HuH-7 (cell line): ENCODE data around the gene DUXA.
"Not testable (repeated sequence)": the region's sequence is repeated elsewhere in the genome, so short reads cannot be mapped to it uniquely, and the experiment has no call there.

Experiments
- DNase-seq: peaks from one replicate; pipeline ENCODE4 v3.0.0; 2011; ENCODE audit warnings: low spot score

Gene DUXA

GRCh38 chr19:57167385-57167784 is at the start of gene DUXA:
TSS of gene DUXA (minus strand) at chr19:57167485. CDS start at chr19:57167443, 42 bp downstream.
- DNase-seq: no peak

GRCh38 chr19:57212109-57212508 is 44.8 kb upstream of the DUXA start:
- DNase-seq: no peak

- no peak for DNase-seq
Measured at GRCh38 chr19:57210381-57210780, 43.1 kb upstream of the DUXA start.

GRCh38 chr19:57202160-57202559 is 34.9 kb upstream of the DUXA start:
- no peak for DNase-seq

- not testable (repeated sequence) for DNase-seq
Measured at GRCh38 chr19:57197874-57198273, 30.6 kb upstream of the DUXA start.

GRCh38 chr19:57192993-57193392 is 25.7 kb upstream of the DUXA start:
- DNase-seq: no peak

- DNase-seq: no peak
Measured at GRCh38 chr19:57192077-57192420, 24.8 kb upstream of the DUXA start.

GRCh38 chr19:57191141-57192076 is 24.1 kb upstream of the DUXA start, which contains the start of gene ZNF264:
TSS of gene ZNF264 (plus strand) at chr19:57191500. CDS start at chr19:57191914, 414 bp downstream.
- peak; percentile 49 for DNase-seq

- no peak for DNase-seq
Measured at GRCh38 chr19:57190301-57190700, 23.0 kb upstream of the DUXA start.

- no peak for DNase-seq
Measured at GRCh38 chr19:57171551-57172081, 4.3 kb upstream of the DUXA start.

- no peak for DNase-seq
Measured at GRCh38 chr19:57165846-57166245, 1.4 kb downstream of the DUXA start.

- no peak for DNase-seq
Measured at GRCh38 chr19:57161985-57162539, 5.2 kb downstream of the DUXA start.

- DNase-seq: no peak
Measured at GRCh38 chr19:57152921-57153320, 14.4 kb downstream of the DUXA start.

GRCh38 chr19:57141699-57142098 is 25.6 kb downstream of the DUXA start:
- no peak for DNase-seq

GRCh38 chr19:57135797-57136196 is 31.5 kb downstream of the DUXA start:
- no peak for DNase-seq

GRCh38 chr19:57127403-57127802 is 39.9 kb downstream of the DUXA start:
- not testable (repeated sequence) for DNase-seq

GRCh38 chr19:57123882-57124281 is 43.4 kb downstream of the DUXA start:
- no peak for DNase-seq

GRCh38 chr19:57118848-57119247 is 48.4 kb downstream of the DUXA start:
- no peak for DNase-seq

- DNase-seq: not testable (repeated sequence)
Measured at GRCh38 chr19:57113501-57113900, 53.8 kb downstream of the DUXA start.

GRCh38 chr19:57111329-57111644 is 56.0 kb downstream of the DUXA start:
- DNase-seq: no peak

GRCh38 chr19:57110592-57111328 is 56.5 kb downstream of the DUXA start:
- no peak for DNase-seq

GRCh38 chr19:57106722-57107235 is 60.5 kb downstream of the DUXA start:
- no peak for DNase-seq
